H9 (cell line): ENCODE measurements around the gene CD300E. TPM values are rescaled to one million over a fixed set of nuclear protein-coding genes. Genes with fewer than 3 reads are reported as not detected.
"Not testable (repeated sequence)": the region's sequence is repeated elsewhere in the genome, so short reads cannot be mapped to it uniquely, and the experiment has no call there.

Experiments used
- DNase-seq: peaks from one replicate; pipeline ENCODE4 v3.0.0-alpha.2; 2017
- H2AFZ ChIP-seq: one replicate; pipeline ENCODE4 v1.6.1; 2013; ENCODE audit warnings: mild to moderate bottlenecking, low read length, control low read depth, moderate library complexity
- H2AK5ac ChIP-seq: 2 replicates; pipeline ENCODE4 v1.6.1; 2013; ENCODE audit warnings: low read length, control low read depth, mixed read lengths; ENCODE audit not compliant: insufficient read length
- H2BK120ac ChIP-seq: one replicate; pipeline ENCODE4 v1.6.1; 2013; ENCODE audit warnings: low read depth, mild to moderate bottlenecking, low read length, control low read depth, inconsistent platforms; ENCODE audit not compliant: poor library complexity, severe bottlenecking
- H2BK12ac ChIP-seq: 2 replicates; pipeline ENCODE4 v1.6.1; 2013; ENCODE audit warnings: low read length, control low read depth, mixed read lengths, low read depth; ENCODE audit not compliant: insufficient read length
- H2BK15ac ChIP-seq: 2 replicates; pipeline ENCODE4 v1.6.1; 2013; ENCODE audit warnings: low read depth, low read length, control low read depth
- H2BK20ac ChIP-seq: one replicate; pipeline ENCODE4 v1.6.1; 2013; ENCODE audit warnings: low read depth, mild to moderate bottlenecking, low read length, control low read depth, inconsistent platforms; ENCODE audit not compliant: poor library complexity, severe bottlenecking
- H2BK5ac ChIP-seq: 2 replicates; pipeline ENCODE4 v1.6.1; 2013; ENCODE audit warnings: low read length, control low read depth, mixed read lengths; ENCODE audit not compliant: insufficient read length
- H3K14ac ChIP-seq: 2 replicates; pipeline ENCODE4 v1.6.1; 2013; ENCODE audit warnings: low read length, control low read depth; ENCODE audit not compliant: insufficient read depth
- H3K18ac ChIP-seq: 2 replicates; pipeline ENCODE4 v1.6.1; 2013; ENCODE audit warnings: low read depth, mild to moderate bottlenecking, mixed read lengths, low read length, control low read depth; ENCODE audit not compliant: insufficient read length
- H3K23ac ChIP-seq: 2 replicates; pipeline ENCODE4 v1.6.1; 2013; ENCODE audit warnings: low read length, control low read depth, mixed read lengths, low read depth; ENCODE audit not compliant: insufficient read length
- H3K23me2 ChIP-seq: 2 replicates; pipeline ENCODE4 v1.6.1; 2013; ENCODE audit warnings: low read depth, mild to moderate bottlenecking, mixed read lengths, low read length, control low read depth; ENCODE audit not compliant: insufficient read length, poor library complexity, severe bottlenecking
- H3K27ac ChIP-seq: 2 replicates; pipeline ENCODE4 v1.5.1; 2013; ENCODE audit warnings: low read length, control low read depth, mixed read lengths, low read depth; ENCODE audit not compliant: insufficient read length
- H3K27me3 ChIP-seq: 2 replicates; pipeline ENCODE4 v1.6.1; 2013; ENCODE audit warnings: low read length, control low read depth, inconsistent platforms; ENCODE audit not compliant: insufficient read depth
- H3K4ac ChIP-seq: 2 replicates; pipeline ENCODE4 v1.6.1; 2013; ENCODE audit warnings: low read depth, mild to moderate bottlenecking, control low read depth, inconsistent platforms, low read length, moderate library complexity
- H3K4me1 ChIP-seq: 2 replicates; pipeline ENCODE4 v1.6.1; 2013; ENCODE audit warnings: low read length, control low read depth, inconsistent platforms; ENCODE audit not compliant: insufficient read depth
- H3K4me2 ChIP-seq: 2 replicates; pipeline ENCODE4 v1.6.1; 2013; ENCODE audit warnings: low read length, control low read depth, mixed read lengths; ENCODE audit not compliant: insufficient read length, insufficient read depth
- H3K56ac ChIP-seq: 2 replicates; pipeline ENCODE4 v1.6.1; 2013; ENCODE audit warnings: low read depth, mild to moderate bottlenecking, mixed read lengths, low read length, control low read depth; ENCODE audit not compliant: insufficient read length
- H3K79me1 ChIP-seq: 2 replicates; pipeline ENCODE4 v1.6.1; 2013; ENCODE audit warnings: low read depth, mild to moderate bottlenecking, moderate library complexity, low read length, control low read depth, inconsistent platforms; ENCODE audit not compliant: insufficient read depth, poor library complexity, severe bottlenecking
- H3K79me2 ChIP-seq: 2 replicates; pipeline ENCODE4 v1.6.1; 2013; ENCODE audit warnings: low read length, control low read depth, inconsistent platforms; ENCODE audit not compliant: insufficient read depth
- H3K9ac ChIP-seq: 2 replicates; pipeline ENCODE4 v1.6.1; 2013; ENCODE audit warnings: low read length, control low read depth, mixed read lengths; ENCODE audit not compliant: insufficient read length; ENCODE audit errors: extremely low read depth
- H3K9me3 ChIP-seq: one replicate; pipeline ENCODE4 v1.6.1; 2013; ENCODE audit warnings: low read depth, low read length, inconsistent platforms; ENCODE audit not compliant: control insufficient read depth
- H3T11ph ChIP-seq: one replicate; pipeline ENCODE4 v1.6.1; 2013; ENCODE audit warnings: mild to moderate bottlenecking, low read length, control low read depth, inconsistent platforms
- H4K20me1 ChIP-seq: one replicate; pipeline ENCODE4 v1.6.1; 2013; ENCODE audit not compliant: control insufficient read depth, insufficient read length, insufficient read depth
- H4K5ac ChIP-seq: 2 replicates; pipeline ENCODE4 v1.6.1; 2013; ENCODE audit warnings: low read depth, mild to moderate bottlenecking, mixed read lengths, low read length, control low read depth; ENCODE audit not compliant: insufficient read length
- H4K8ac ChIP-seq: replicated peaks from 2 replicates; pipeline ENCODE4 v1.6.1; 2013; ENCODE audit warnings: low read length, control low read depth, mixed read lengths, low read depth; ENCODE audit not compliant: insufficient read length
- H4K91ac ChIP-seq: 2 replicates; pipeline ENCODE4 v1.6.1; 2013; ENCODE audit warnings: low read depth, mild to moderate bottlenecking, moderate library complexity, mixed read lengths, low read length, control low read depth; ENCODE audit not compliant: insufficient read length
- H3K27ac Mint-ChIP-seq, 3 experiments: 2 replicates in 2 of 3; 3 replicates in 1 of 3; pipeline ENCODE4 v1.8.0; 2020 to 2021; ENCODE audit warnings: mixed read lengths in 3 of 3, mild to moderate bottlenecking in 1 of 3, moderate library complexity in 1 of 3
- H3K27me3 Mint-ChIP-seq: 2 replicates; pipeline ENCODE4 v1.8.0; 2021; ENCODE audit warnings: low read depth, mild to moderate bottlenecking, moderate library complexity, mixed read lengths
- H3K36me3 Mint-ChIP-seq, 3 experiments: 2 replicates in 2 of 3; 3 replicates in 1 of 3; pipeline ENCODE4 v1.8.0; 2020 to 2021; ENCODE audit warnings: low read depth in 3 of 3, mixed read lengths in 3 of 3; ENCODE audit not compliant: insufficient read depth in 1 of 3
- H3K4me1 Mint-ChIP-seq, 2 experiments: 2 replicates each; pipeline ENCODE4 v1.8.0; 2020; ENCODE audit warnings: mixed read lengths in 2 of 2
- H3K4me3 Mint-ChIP-seq, 2 experiments: 2 replicates in 1 of 2; 3 replicates in 1 of 2; pipeline ENCODE4 v1.8.0; 2020 to 2021; ENCODE audit warnings: mild to moderate bottlenecking in 2 of 2, mixed read lengths in 2 of 2, moderate library complexity in 1 of 2
- H3K9me3 Mint-ChIP-seq, 2 experiments: 2 replicates in 1 of 2; 3 replicates in 1 of 2; pipeline ENCODE4 v1.8.0; 2020; ENCODE audit warnings: mild to moderate bottlenecking in 2 of 2, mixed read lengths in 2 of 2, moderate library complexity in 1 of 2
- CTCF ChIP-seq: fragments of 200-600 bp; sonication (generic); conservative IDR thresholded peaks from 3 replicates; pipeline ENCODE4 v1.8.0; 2021; ENCODE audit warnings: antibody characterized with exemption, mild to moderate bottlenecking
- WGBS: extraction: QIAGEN DNeasy Blood & Tissue Kit; methylation state at CpG from one replicate; pipeline ENCODE4 v1.1.7; 2013; ENCODE audit warnings: missing lambda C conversion rate, low lambda C conversion rate, mixed read lengths; ENCODE audit not compliant: insufficient read length; ENCODE audit errors: extremely low coverage; 5-methylcytosine and 5-hydroxymethylcytosine counted together
- total RNA-seq: library from RNA; stranded (reverse); gene quantifications from 2 replicates; pipeline ENCODE4 v1.2.1, GENCODE V29; 2021

CD300E gene
- total RNA-seq, 1 experiment from 2014 or later, result not detected

- H3K27ac ChIP-seq, result no peak overlapping the region
- H3K36me3 Mint-ChIP-seq, result no peaks in the 10 kb centered on the region; a peak in 1 of 7 replicates
- H3K9ac ChIP-seq, result no peak overlapping the region
Observed at GRCh38 chr17:74631468-74632450, 8.2 kb upstream of the CD300E start.

GRCh38 chr17:74630251-74630650 is 6.7 kb upstream of the CD300E start:
- H3K9me3 Mint-ChIP-seq, H3K79me2 ChIP-seq, H2BK12ac ChIP-seq, H2BK120ac ChIP-seq, H4K91ac ChIP-seq, H3K56ac ChIP-seq, DNase-seq, H3K36me3 Mint-ChIP-seq, H3K23ac ChIP-seq, H3K4me2 ChIP-seq, H3K4me1 ChIP-seq, H2BK5ac ChIP-seq, H3K9ac ChIP-seq, H4K20me1 ChIP-seq, H3K27me3 ChIP-seq, H3K4ac ChIP-seq, H3K9me3 ChIP-seq, H3T11ph ChIP-seq, H2BK20ac ChIP-seq, H4K5ac ChIP-seq, H2AFZ ChIP-seq, H3K23me2 ChIP-seq, H2AK5ac ChIP-seq, H2BK15ac ChIP-seq, H3K79me1 ChIP-seq, H3K18ac ChIP-seq, H3K27ac ChIP-seq, H3K4me3 Mint-ChIP-seq, H4K8ac ChIP-seq, H3K14ac ChIP-seq: not testable (repeated sequence)
- Mint-ChIP-seq H3K4me1 (peaks cover 26 to 40% of the 10 kb centered on the region in 2 experiments), H3K27ac (peak overlapping the region in 1 of 3 experiments; percentile 9; a peak in 1 of 7 replicates), H3K27me3 (peaks cover 35% of the 10 kb centered on the region)
- no CpG with 5 or more reads among the region's 14 CpGs for WGBS

More at GRCh38 chr17:74631468-74632450, 8.2 kb upstream of the CD300E start:
- Histone ChIP-seq H3K23ac (no peak overlapping the region), H3K56ac (no peak overlapping the region), H3K9me3 (no peaks in the 10 kb centered on the region), H2AK5ac (no peak overlapping the region), H2BK120ac (no peak overlapping the region), H3K18ac (peak overlapping the region; percentile 5), H2AFZ (peak overlapping the region; percentile 1), H3K4me2 (no peak overlapping the region), H2BK20ac (no peak overlapping the region), H2BK5ac (no peak overlapping the region), H3K4me1 (peaks cover 7% of the 10 kb centered on the region; the same call in 1 of the 2 replicates), H4K8ac (no peak overlapping the region), H3K27me3 (no peaks in the 10 kb centered on the region; the same call in 1 of the 2 replicates), H3K79me2 (no peaks in the 10 kb centered on the region), H4K91ac (no peak overlapping the region), H3T11ph (no peak overlapping the region), H3K79me1 (no peaks in the 10 kb centered on the region), H2BK15ac (no peak overlapping the region), H2BK12ac (no peak overlapping the region), H4K20me1 (no peaks in the 10 kb centered on the region), H3K14ac (no peak overlapping the region), H3K4ac (no peak overlapping the region), H3K23me2 (no peaks in the 10 kb centered on the region), H4K5ac (no peak overlapping the region)
- peak overlapping the region; percentile 87 to 94 (median 91); a peak in 6 of 7 replicates for H3K27ac Mint-ChIP-seq
- DNase-seq, result peak; percentile 48
- TF ChIP-seq CTCF, result no peak
- peaks cover 20% of the 10 kb centered on the region for H3K27me3 Mint-ChIP-seq
- H3K9me3 Mint-ChIP-seq, result peaks cover 2 to 3% of the 10 kb centered on the region in 2 experiments; a peak in 2 of 5 replicates
- peaks cover 38 to 53% of the 10 kb centered on the region in 2 experiments for H3K4me1 Mint-ChIP-seq
- no CpG with 5 or more reads among the region's 14 CpGs for WGBS
- H3K4me3 Mint-ChIP-seq, result peak overlapping the region in 1 of 2 experiments; percentile 28; a peak in 1 of 5 replicates
